SH-SY5Y (cell line): ENCODE data around the gene MIB2.

Source experiments
- GATA2 ChIP-seq: IDR thresholded peaks from 2 replicates; pipeline ENCODE4 v1.6.1; 2011; ENCODE audit warnings: mild to moderate bottlenecking, low read depth, low read length
- GATA3 ChIP-seq: IDR thresholded peaks from 2 replicates; pipeline ENCODE4 v1.6.1; 2011; ENCODE audit warnings: low read depth, mild to moderate bottlenecking, low read length, moderate library complexity

The MIB2 gene

GRCh38 chr1:1602304-1602967, 12.9 kb upstream of the MIB2 start:
- TF ChIP-seq GATA3 (no peak), GATA2 (no peak)

GRCh38 chr1:1602968-1603506, 12.3 kb upstream of the MIB2 start:
- TF ChIP-seq GATA2 = no peak
- no peak for TF ChIP-seq GATA3

DNA sequence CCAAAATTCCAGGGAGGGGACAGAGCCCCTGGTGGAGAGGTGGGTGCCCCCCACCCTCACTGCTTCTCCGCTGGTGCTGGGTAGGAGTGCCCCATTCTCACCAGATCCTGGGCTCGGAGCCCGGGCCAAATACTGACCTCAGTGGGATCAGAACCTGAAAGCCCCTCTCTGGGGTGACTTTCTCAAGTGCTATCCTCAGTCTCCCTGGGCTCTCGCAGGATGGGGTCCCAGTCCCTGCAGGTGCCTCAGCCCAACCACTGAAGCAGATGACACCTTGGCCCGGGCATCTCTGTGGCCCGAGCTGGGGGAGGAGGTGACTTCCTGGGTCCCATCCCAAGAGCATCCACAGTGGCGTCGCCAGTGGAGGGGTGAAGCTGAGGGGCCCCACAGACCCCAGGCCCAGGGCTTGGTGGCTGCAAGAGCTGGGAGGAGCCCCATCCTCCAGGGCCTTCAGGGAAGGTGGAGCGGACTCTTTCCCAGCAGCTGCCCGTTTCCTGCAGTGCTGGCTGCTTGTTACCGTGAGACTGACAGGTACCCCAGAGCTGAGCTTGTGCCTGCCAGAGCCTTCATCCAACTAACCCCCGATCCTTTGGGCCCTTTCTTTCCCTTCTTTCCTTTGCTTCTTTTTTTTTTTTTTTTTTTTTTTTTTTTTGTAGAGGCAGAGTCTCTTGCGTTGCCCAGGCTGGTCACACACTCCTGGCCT, 11.5 kb upstream of the MIB2 start:
- TF ChIP-seq GATA2 (no peak), GATA3 (no peak)

- no peak for TF ChIP-seq GATA2
- TF ChIP-seq GATA3 = no peak
These were observed 10.8 kb upstream of the MIB2 start for GRCh38 chr1:1604374-1605033.

DNA sequence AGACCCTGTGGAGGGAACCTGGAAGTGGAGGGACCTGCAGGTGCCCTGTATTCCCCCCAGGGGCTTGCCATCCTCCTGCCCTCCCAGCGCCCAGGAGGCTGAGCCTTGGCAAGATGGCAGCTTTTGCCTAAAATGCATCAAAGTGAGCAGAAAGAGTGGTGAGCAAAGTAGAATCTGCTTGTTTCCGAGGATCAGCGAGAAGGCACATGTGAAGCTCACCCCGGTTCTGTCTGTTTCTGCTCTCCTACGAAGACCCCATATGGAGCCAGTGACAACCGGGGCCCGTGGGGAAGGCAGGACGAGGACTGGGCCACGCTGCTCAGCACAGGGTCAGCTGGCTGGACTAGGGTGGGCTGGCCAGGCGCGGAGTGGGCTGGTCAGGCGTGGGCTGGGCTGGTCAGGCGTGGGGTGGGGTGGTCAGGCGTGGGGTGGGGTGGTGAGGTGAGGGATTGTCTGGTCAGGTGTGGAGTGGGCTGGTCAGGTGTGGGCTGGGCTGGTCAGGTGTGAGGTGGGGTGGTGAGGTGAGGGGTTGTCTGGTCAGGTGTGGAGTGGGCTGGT, 10.2 kb upstream of the MIB2 start:
- no peak for TF ChIP-seq GATA3
- no peak for TF ChIP-seq GATA2

- no peak for TF ChIP-seq GATA2
- TF ChIP-seq GATA3 = no peak
These were observed 9.6 kb upstream of the MIB2 start for GRCh38 chr1:1605724-1606123.

DNA sequence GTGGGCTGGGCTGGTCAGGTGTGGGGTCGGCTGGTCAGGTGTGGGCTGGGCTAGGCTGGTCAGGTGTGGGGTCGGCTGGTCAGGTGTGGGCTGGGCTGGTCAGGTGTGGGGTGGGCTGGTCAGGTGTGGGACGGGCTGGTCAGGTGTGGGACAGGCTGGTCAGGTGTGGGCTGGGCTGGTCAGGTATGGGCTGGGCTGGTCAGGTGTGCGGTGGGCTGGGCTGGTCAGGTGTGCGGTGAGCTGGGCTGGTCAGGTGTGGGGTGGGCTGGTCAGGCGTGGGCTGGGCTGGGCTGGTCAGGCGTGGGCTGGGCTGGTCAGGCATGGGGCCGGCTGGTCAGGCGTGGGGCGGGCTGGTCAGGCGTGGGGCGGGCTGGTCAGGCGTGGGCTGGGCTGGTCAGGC, 9.1 kb upstream of the MIB2 start:
- TF ChIP-seq GATA3 (no peak), GATA2 (no peak)

DNA sequence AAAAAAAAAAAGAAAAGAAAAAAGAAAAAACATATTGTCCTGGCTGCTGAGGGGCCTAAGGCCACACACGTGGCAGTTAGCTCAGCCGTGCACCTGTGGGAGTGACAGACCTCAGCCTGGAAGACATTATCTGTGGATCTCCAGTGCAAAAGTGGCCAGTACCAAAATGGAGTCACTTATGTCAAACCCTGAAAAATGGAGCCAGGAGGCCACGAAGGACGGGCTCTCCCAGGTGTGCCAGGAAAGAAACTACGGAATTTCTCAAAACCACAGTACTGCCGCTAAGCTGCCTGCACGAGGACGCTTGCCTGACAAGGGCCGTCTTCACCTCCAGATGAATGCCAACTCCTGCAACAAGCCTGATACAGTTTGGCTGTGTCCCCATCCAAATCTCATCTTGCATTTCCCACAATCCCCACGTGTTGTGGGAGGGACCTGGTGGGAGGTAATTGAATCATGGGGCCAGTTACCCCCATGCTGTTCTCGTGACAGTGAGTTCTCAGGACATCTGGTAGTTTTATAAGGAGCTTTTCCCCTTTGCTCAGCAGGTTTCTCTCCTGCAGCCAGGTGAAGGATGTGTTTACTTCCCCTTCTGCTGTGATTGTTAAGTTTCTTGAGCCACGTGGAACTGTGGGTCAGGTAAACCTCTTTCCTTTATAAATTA, 5.3 kb upstream of the MIB2 start:
- TF ChIP-seq GATA3 = no peak
- no peak for TF ChIP-seq GATA2

DNA sequence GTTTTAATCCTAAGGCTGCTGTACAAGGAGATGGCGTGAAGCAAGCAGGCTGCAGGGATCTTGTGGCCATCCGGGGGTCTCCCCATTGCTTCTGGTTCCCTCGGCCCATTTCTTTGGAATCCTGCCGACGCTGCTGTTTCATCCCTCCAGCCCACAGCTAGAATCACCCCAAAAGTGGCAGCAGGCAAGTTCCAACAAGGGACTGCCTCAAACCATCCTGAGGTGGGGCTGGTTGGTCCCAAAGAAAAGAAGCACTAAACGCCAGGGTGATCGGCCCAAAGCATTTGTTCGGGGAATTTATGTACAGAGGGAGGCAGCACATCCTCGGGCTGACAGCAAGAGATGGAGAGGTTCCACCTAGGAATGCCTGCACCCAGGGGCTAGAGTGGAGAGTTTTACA, 4.5 kb upstream of the MIB2 start:
- TF ChIP-seq GATA2 (no peak), GATA3 (no peak)

DNA sequence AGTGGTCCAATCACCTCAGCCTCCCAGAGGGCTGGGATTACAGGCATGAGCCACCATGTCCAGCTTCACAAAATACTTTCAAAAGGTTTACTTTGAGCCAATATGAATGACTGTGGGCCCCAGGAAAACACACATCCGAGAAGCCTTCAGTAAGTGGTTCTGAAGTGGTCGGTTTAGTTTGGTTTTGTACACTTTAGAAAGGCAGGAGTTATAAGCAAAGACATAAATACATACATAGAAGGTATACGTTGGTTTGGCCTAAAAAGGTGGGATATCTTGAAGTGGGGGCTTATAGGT, 3.2 kb upstream of the MIB2 start:
- TF ChIP-seq GATA2 (no peak), GATA3 (no peak)

DNA sequence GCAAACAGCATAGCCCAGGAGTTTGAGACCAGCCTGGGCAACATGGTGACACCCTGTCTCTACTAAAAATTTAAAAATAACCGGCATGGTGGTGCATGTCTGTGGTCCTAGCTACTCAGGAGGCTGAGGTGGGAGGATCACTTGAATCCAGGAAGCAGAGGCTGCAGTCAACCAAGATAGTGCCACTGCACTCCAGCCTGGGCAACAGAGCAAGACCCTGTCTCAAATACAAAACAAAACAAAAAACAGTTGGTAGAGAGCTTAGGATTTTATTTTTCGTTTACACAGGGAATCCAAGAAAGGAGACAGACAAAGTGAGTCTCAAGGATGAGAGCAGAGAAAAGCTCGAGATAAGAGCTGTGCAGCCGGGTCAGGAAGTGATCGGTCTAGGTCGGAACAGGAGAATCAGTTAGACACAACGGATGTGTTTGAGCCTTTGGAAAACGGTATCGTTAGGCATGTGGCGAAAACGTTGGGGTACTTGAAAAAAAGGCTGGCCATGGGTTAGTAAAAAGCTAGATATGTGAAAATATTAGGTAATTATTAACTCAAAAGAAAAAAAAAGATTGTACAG, 1.7 kb upstream of the MIB2 start:
- no peak for TF ChIP-seq GATA3
- TF ChIP-seq GATA2 = no peak

GRCh38 chr1:1614204-1614953, 921 bp upstream of the MIB2 start:
- no peak for TF ChIP-seq GATA2
- no peak for TF ChIP-seq GATA3

DNA sequence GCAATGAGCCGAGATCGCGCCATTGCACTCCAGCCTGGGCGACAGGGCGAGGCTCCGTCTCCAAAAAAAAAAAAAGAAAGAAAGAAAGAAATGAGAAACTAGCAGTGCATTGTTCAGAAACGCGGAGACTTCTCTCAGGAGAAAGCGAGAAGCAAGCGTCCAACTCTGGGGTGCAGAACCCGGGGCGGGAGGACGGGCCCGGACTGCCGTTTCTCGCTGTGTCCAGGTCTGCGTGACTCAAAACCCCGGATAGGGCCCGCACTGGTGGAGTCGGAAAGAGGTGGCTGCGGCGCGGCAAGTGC, 395 bp upstream of the MIB2 start:
- TF ChIP-seq GATA3 = no peak

DNA sequence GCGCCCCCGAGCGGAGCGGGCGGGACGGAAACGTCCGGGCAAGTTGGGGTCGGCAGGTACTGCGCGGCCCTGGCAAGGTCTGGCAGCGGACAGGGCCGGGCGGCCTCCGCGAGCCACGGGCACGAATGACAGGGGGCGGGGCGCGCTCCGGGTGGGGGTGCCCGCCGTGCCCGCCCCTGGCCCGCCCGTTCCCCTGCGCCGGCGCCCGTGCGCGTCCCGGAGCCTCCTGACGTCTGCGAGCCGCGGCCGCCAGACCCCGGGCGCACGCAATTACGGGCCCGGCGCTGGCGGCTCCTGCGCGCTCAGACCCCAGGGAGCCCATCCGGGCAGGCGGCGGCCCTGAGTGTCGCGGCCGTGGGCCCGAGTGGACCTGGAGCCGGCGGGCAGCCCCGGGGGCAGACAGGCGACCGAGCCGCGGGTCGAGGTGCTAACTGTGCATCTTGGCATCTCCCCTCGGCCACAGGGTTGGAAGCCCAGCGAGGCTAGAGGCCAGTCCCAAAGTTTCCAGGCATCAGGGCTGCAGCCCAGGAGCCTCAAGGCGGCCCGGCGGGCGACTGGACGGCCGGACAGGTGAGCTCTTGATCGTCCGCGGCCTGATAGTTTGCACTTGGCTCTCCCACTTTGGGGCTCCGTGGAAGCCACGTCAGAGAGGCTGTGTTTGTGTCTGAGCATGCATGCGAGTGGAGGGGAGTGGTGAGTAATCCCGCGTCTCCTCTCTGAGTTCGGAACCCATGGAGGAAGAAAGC, 918 bp downstream of the MIB2 start:
- TF ChIP-seq GATA2 = no peak
- no peak for TF ChIP-seq GATA3
